CD14-positive monocyte (primary cell): ENCODE data around the gene SCN3B. TPM values are rescaled to one million over a fixed set of nuclear protein-coding genes. Genes with fewer than 3 reads are reported as not detected.

Source experiments
- DNase-seq, 3 donors: peaks; one replicate each; pipeline ENCODE4 v3.0.0-alpha.2; 2011 to 2022
- H2AFZ ChIP-seq: 2 replicates; pipeline ENCODE4 v1.6.0; 2012; ENCODE audit warnings: mild to moderate bottlenecking, low read depth, low read length, inconsistent platforms; ENCODE audit not compliant: insufficient read depth, poor library complexity, severe bottlenecking
- H3K27ac ChIP-seq, 2 donors: 1 replicate in 1 of 2; 2 replicates in 1 of 2; pipeline ENCODE4 v1.5.1; 2012 to 2013; ENCODE audit warnings: low read length in 2 of 2, control low read depth in 1 of 2, inconsistent platforms in 1 of 2, low read depth in 1 of 2, mild to moderate bottlenecking in 1 of 2
- H3K27me3 ChIP-seq, 2 donors: one replicate each; pipeline versions ENCODE4 v1.6.0 to v1.6.1; 2011 to 2013; ENCODE audit warnings: low read length in 2 of 2; ENCODE audit not compliant: control insufficient read depth in 2 of 2, insufficient read depth in 2 of 2
- H3K36me3 ChIP-seq, 2 donors: replicated peaks in 1 of 2; 1 replicate in 1 of 2; 2 replicates in 1 of 2; pipeline versions ENCODE4 v1.5.1 to v1.6.1; 2012 to 2013; ENCODE audit warnings: low read length in 2 of 2, control low read depth in 1 of 2, inconsistent platforms in 1 of 2, mild to moderate bottlenecking in 1 of 2; ENCODE audit not compliant: insufficient read depth in 2 of 2, control insufficient read depth in 1 of 2
- H3K4me1 ChIP-seq, 2 donors: 1 replicate in 1 of 2; 2 replicates in 1 of 2; pipeline versions ENCODE4 v1.5.1 to v1.6.1; 2012 to 2013; ENCODE audit warnings: low read length in 2 of 2, control low read depth in 1 of 2, inconsistent platforms in 1 of 2, mild to moderate bottlenecking in 1 of 2, moderate library complexity in 1 of 2; ENCODE audit not compliant: insufficient read depth in 2 of 2, control insufficient read depth in 1 of 2
- H3K4me2 ChIP-seq: replicated peaks from 2 replicates; pipeline ENCODE3; 2012; ENCODE audit warnings: low read length, moderate library complexity, mild to moderate bottlenecking; ENCODE audit not compliant: poor library complexity, severe bottlenecking; ENCODE audit errors: extremely low read depth
- H3K4me3 ChIP-seq, 3 experiments: fragments of 200-600 bp in 1 of 3; sonication (generic) in 1 of 3; replicated peaks in 1 of 3; 1 replicate in 2 of 3; 2 replicates in 1 of 3; pipeline ENCODE4 v1.5.1; 2011 to 2013; ENCODE audit warnings: low read length in 3 of 3, mild to moderate bottlenecking in 3 of 3, control low read depth in 2 of 3, low read depth in 2 of 3, inconsistent platforms in 1 of 3, moderate library complexity in 1 of 3
- H3K79me2 ChIP-seq: 2 replicates; pipeline ENCODE4 v1.6.0; 2012; ENCODE audit warnings: mild to moderate bottlenecking, control low read depth, inconsistent platforms, low read length, moderate library complexity; ENCODE audit not compliant: insufficient read depth
- H3K9ac ChIP-seq: 2 replicates; pipeline ENCODE4 v1.6.0; 2017; ENCODE audit warnings: low read length, mild to moderate bottlenecking; ENCODE audit not compliant: insufficient read depth, poor library complexity, severe bottlenecking
- H3K9me3 ChIP-seq, 2 donors: replicated peaks in 1 of 2; 1 replicate in 1 of 2; 2 replicates in 1 of 2; pipeline versions ENCODE4 v1.5.1 to v1.6.1; 2012 to 2013; ENCODE audit warnings: low read length in 2 of 2, control low read depth in 1 of 2; ENCODE audit not compliant: control insufficient read depth in 1 of 2, insufficient read depth in 1 of 2
- H4K20me1 ChIP-seq: 2 replicates; pipeline ENCODE4 v1.6.0; 2012; ENCODE audit warnings: mild to moderate bottlenecking, low read length, control low read depth, moderate library complexity; ENCODE audit not compliant: insufficient read depth
- H3K27ac Mint-ChIP-seq, 7 donors: one replicate each; pipeline ENCODE4 v1.8.0; 2020; ENCODE audit warnings: mild to moderate bottlenecking in 7 of 7, mixed read lengths in 7 of 7, moderate library complexity in 6 of 7, inconsistent platforms in 2 of 7
- H3K27me3 Mint-ChIP-seq, 3 donors: one replicate each; pipeline ENCODE4 v1.8.0; 2021 to 2022; ENCODE audit warnings: low read depth in 3 of 3, mild to moderate bottlenecking in 3 of 3, mixed read lengths in 3 of 3, moderate library complexity in 3 of 3, inconsistent platforms in 1 of 3
- H3K36me3 Mint-ChIP-seq, 2 donors: one replicate each; pipeline ENCODE4 v1.8.0; 2020; ENCODE audit warnings: mixed read lengths in 2 of 2, inconsistent platforms in 1 of 2, mild to moderate bottlenecking in 1 of 2
- H3K4me1 Mint-ChIP-seq: one replicate; pipeline ENCODE4 v1.8.0; 2020; ENCODE audit warnings: mild to moderate bottlenecking, mixed read lengths
- H3K4me3 Mint-ChIP-seq, 2 donors: one replicate each; pipeline ENCODE4 v1.8.0; 2020; ENCODE audit warnings: mild to moderate bottlenecking in 2 of 2, mixed read lengths in 2 of 2, moderate library complexity in 1 of 2
- H3K9me3 Mint-ChIP-seq, 7 donors: one replicate each; pipeline ENCODE4 v1.8.0; 2020 to 2022; ENCODE audit warnings: mixed read lengths in 7 of 7, mild to moderate bottlenecking in 6 of 7, moderate library complexity in 6 of 7, inconsistent platforms in 2 of 7
- CTCF ChIP-seq: fragments of 200-600 bp; IDR thresholded peaks from one replicate; pipeline ENCODE4 v1.8.0; 2022; ENCODE audit warnings: antibody characterized with exemption, mild to moderate bottlenecking
- WGBS: methylation state at CpG from one replicate; pipeline ENCODE4 v1.1.5; 2013; ENCODE audit warnings: missing lambda C conversion rate; ENCODE audit not compliant: insufficient coverage; 5-methylcytosine and 5-hydroxymethylcytosine counted together
- intact Hi-C, 2 donors: fragments of 100-400 bp; cut with micrococcal nuclease; formaldehyde crosslinking; loops; one replicate each; pipeline versions ENCODE4 v1.15.0 to v1.15.1; 2023
- polyA plus RNA-seq, 3 donors: library from polyadenylated mRNA; depleted of rRNA in 1 of 3; unstranded in 2 of 3; stranded (reverse) in 1 of 3; fragments of 300-500 nt in 2 of 3; fragments of >200 nt in 1 of 3; fragmentation: Illumina TruSeq in 2 of 3; gene quantifications; 1 replicate in 2 of 3; 2 replicates in 1 of 3; pipeline ENCODE4 v1.2.3, GENCODE V29; 2012 to 2021

SCN3B gene
- polyA plus RNA-seq, 3 donors = not detected

- no peak overlapping the region for H3K27ac ChIP-seq
- Mint-ChIP-seq H3K27me3 (peaks cover 0 to 2% (median 1%) of the 10 kb centered on the region in 3 donors), H3K4me3 (no peak overlapping the region), H3K27ac (no peak overlapping the region), H3K9me3 (peaks cover 0 to 3% (median 0%) of the 10 kb centered on the region in 7 donors), H3K36me3 (peaks cover 46 to 57% of the 10 kb centered on the region in 2 donors), H3K4me1 (peaks cover 9% of the 10 kb centered on the region)
- peaks cover 11 to 59% of the 10 kb centered on the region in 2 donors for H3K36me3 ChIP-seq
- H3K9me3 ChIP-seq = no peaks in the 10 kb centered on the region
- H3K27me3 ChIP-seq = no peaks in the 10 kb centered on the region
- DNase-seq = no peak
- no peak overlapping the region for H2AFZ ChIP-seq
- peaks cover 20% of the 10 kb centered on the region for H4K20me1 ChIP-seq
- no peak overlapping the region for H3K4me2 ChIP-seq
- 96% methylated on average over 11 of the region's 12 CpGs for WGBS
- no peaks in the 10 kb centered on the region for H3K4me1 ChIP-seq
- no peak overlapping the region for H3K9ac ChIP-seq
- no peak for TF ChIP-seq CTCF
- no peaks in the 10 kb centered on the region for H3K79me2 ChIP-seq
- no peak overlapping the region for H3K4me3 ChIP-seq
- intact Hi-C loops = no loop called here
These were observed 71.4 kb downstream of the SCN3B start for GRCh38 chr11:123582992-123583504.

DNA sequence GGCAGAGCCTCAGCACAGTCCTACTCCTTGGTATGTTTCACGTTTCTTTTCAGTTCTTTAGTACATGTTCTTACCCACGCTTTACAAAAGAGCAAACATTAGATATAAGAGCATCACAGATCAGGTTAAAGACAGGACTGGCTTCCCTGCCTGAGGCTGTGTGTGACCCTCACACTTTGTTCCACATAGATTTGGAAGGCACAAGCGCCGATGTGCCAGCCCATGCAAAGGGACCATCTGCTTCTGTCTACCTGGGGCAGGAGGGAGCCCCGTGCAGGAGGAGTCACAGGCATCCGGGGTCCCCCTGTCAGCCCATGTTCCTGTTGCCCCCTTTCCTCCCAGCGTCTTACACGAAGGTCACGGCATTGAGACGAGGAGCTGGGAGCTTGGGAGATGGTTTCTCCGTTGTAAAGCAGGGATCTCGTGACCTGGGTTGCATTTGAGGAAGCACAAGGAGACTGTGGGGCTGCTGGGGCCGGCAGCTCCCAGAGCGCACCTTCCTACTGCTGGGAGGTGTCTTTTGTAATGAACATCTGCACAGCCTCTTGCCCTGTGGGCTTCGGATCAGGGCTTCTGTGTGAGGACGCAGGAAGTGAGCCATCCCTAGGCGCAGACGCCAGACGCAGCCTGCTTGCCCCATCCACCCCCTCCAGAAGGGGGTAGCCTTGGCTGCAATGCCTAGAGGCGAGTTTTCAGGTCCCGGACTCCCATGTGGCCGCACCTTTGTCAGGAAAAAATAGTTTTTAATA lies 72.6 kb downstream of the SCN3B start:
- Mint-ChIP-seq H3K27ac (peak overlapping the region in 1 of 7 donors; percentile 3), H3K4me1 (peaks cover 13% of the 10 kb centered on the region), H3K4me3 (no peak overlapping the region), H3K36me3 (peaks cover 46 to 62% of the 10 kb centered on the region in 2 donors), H3K9me3 (peaks cover 0 to 3% (median 0%) of the 10 kb centered on the region in 7 donors), H3K27me3 (peaks cover 0 to 2% (median 2%) of the 10 kb centered on the region in 3 donors)
- Histone ChIP-seq H3K9me3 (no peaks in the 10 kb centered on the region), H3K4me3 (no peak overlapping the region), H3K79me2 (no peaks in the 10 kb centered on the region), H2AFZ (no peak overlapping the region), H3K27ac (no peak overlapping the region), H3K4me1 (no peaks in the 10 kb centered on the region), H3K27me3 (no peaks in the 10 kb centered on the region), H3K36me3 (peaks cover 10 to 58% of the 10 kb centered on the region in 2 donors), H3K9ac (no peak overlapping the region), H4K20me1 (peaks cover 27% of the 10 kb centered on the region), H3K4me2 (no peak overlapping the region)
- no peak for TF ChIP-seq CTCF
- no peak for DNase-seq
- 92% methylated on average over 13 of the region's 22 CpGs for WGBS
- intact Hi-C loops = no loop called here
